Sigmoid colon (tissue), 4 donors: ENCODE results near the gene EFNB1.

Experiments
- EP300 ChIP-seq, 4 donors: sonication (generic); formaldehyde crosslinking; IDR thresholded peaks; one replicate each; pipeline ENCODE4 v1.6.1; 2017; ENCODE audit warnings: antibody characterized with exemption in 4 of 4
- TF ChIP-seq, protein P1 (sequence below), 4 experiments: fragments of 450-650 bp in 3 of 4; fragments of 200-600 bp in 1 of 4; IDR thresholded peaks; one replicate each; pipeline ENCODE4 v1.5.1; 2016 to 2019; ENCODE audit warnings: antibody characterized with exemption in 4 of 4, mild to moderate bottlenecking in 3 of 4, moderate library complexity in 2 of 4

DNA sequence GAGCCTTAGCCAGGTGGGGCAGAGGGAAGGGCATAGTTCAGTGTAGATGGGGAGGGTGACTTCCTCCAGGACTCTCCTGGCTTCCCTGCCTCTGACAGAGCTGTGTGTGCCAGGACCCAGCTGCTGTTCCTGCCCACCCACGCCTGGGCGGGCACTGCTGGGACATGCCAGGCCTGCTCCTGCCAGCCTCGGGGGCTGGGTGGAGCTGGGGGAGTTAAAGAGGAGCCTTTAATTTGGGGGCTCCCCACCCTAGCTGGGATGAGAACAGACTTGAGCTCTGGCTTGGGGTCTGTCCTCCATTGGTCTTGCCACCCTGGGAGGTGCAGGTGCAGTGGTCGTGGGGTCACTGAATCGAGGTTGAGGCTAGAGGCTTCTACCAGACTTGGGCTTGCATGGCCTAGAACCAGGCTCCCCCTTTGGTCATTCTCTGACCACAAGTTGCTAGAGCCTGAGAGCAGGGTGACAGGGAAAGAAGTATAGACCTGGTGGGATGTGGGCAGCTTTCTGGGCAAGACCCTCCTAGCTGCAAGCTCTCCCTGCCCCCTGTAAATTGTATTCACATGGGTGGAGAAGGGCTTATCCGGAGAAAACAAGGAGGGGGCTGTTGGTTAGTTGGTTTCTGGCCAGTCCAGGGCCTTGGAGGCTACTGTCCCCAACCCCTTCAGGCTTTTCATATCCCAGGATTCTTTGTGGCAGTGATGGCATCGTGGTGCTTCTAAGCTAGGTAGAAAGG, 5.7 kb downstream of the EFNB1 start:
- TF ChIP-seq EP300 (IDR thresholded peaks at IDR 0.05): no peak
- TF ChIP-seq, protein P1, sequence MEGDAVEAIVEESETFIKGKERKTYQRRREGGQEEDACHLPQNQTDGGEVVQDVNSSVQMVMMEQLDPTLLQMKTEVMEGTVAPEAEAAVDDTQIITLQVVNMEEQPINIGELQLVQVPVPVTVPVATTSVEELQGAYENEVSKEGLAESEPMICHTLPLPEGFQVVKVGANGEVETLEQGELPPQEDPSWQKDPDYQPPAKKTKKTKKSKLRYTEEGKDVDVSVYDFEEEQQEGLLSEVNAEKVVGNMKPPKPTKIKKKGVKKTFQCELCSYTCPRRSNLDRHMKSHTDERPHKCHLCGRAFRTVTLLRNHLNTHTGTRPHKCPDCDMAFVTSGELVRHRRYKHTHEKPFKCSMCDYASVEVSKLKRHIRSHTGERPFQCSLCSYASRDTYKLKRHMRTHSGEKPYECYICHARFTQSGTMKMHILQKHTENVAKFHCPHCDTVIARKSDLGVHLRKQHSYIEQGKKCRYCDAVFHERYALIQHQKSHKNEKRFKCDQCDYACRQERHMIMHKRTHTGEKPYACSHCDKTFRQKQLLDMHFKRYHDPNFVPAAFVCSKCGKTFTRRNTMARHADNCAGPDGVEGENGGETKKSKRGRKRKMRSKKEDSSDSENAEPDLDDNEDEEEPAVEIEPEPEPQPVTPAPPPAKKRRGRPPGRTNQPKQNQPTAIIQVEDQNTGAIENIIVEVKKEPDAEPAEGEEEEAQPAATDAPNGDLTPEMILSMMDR (IDR thresholded peaks at IDR 0.05): no peak
